PC-9 (cell line): ENCODE results near the gene SLC18A2. TPM values are rescaled to one million over a fixed set of nuclear protein-coding genes. Genes with fewer than 3 reads are reported as not detected.

Source experiments
- BruUV-seq: library from RNA; stranded (reverse); fragments of 400-500 nt; replicated peaks from 2 replicates; lab custom pipeline; 2021; lab: Mats Ljungman, UMichigan
- CTCF ChIA-PET: fragments of 300-600 bp; sonication (Branson Sonifier 250); formaldehyde crosslinking; loops from one replicate; lab custom pipeline; 2022; ENCODE audit warnings: antibody characterized with exemption; lab: Charles Lee
- POLR2A ChIA-PET: fragments of 300-600 bp; sonication (Branson Sonifier 250); formaldehyde crosslinking; loops from one replicate; lab custom pipeline; 2022; ENCODE audit warnings: antibody characterized with exemption; ENCODE audit not compliant: unreplicated experiment; lab: Charles Lee
- DNase-seq, 2 experiments: peaks; one replicate each; pipeline versions ENCODE4 v3.0.0 to v3.0.0-alpha.2; 2015 to 2022; ENCODE audit warnings: mixed read lengths in 1 of 2
- H2AFZ ChIP-seq: fragments of 200-600 bp; sonication (generic); 2 replicates; pipeline ENCODE4 v1.8.1; 2017; ENCODE audit warnings: antibody characterized with exemption
- H3F3A ChIP-seq: fragments of 200-600 bp; sonication (generic); 2 replicates; pipeline ENCODE4 v1.8.1; 2017; ENCODE audit warnings: antibody characterized with exemption, mild to moderate bottlenecking, low read depth; ENCODE audit not compliant: insufficient read depth
- H3K27ac ChIP-seq: fragments of 200-600 bp; sonication (generic); 2 replicates; pipeline ENCODE4 v1.6.1; 2016; ENCODE audit warnings: mixed run types
- H3K27me3 ChIP-seq: fragments of 200-600 bp; sonication (generic); 2 replicates; pipeline ENCODE4 v1.6.1; 2016; ENCODE audit warnings: low read depth, mixed run types; ENCODE audit not compliant: insufficient read depth
- H3K36me3 ChIP-seq: fragments of 200-600 bp; sonication (generic); 2 replicates; pipeline ENCODE4 v1.6.1; 2016; ENCODE audit warnings: low read depth, mixed run types
- H3K4me1 ChIP-seq: fragments of 200-600 bp; sonication (generic); replicated peaks from 2 replicates; pipeline ENCODE4 v1.6.1; 2016; ENCODE audit warnings: mixed run types; ENCODE audit not compliant: insufficient read depth
- H3K4me2 ChIP-seq: fragments of 200-600 bp; sonication (generic); 2 replicates; pipeline ENCODE4 v1.6.1; 2017; ENCODE audit warnings: mixed run types
- H3K4me3 ChIP-seq: fragments of 200-600 bp; sonication (generic); 2 replicates; pipeline ENCODE4 v1.6.1; 2016; ENCODE audit warnings: mixed run types
- H3K79me2 ChIP-seq: fragments of 200-600 bp; sonication (generic); 2 replicates; pipeline ENCODE4 v1.6.1; 2017; ENCODE audit warnings: low read depth, mixed run types
- H3K9me2 ChIP-seq: fragments of 200-600 bp; sonication (generic); 2 replicates; pipeline ENCODE4 v1.8.1; 2017; ENCODE audit warnings: mild to moderate bottlenecking; ENCODE audit not compliant: insufficient read depth
- H3K9me3 ChIP-seq: fragments of 200-600 bp; sonication (generic); 2 replicates; pipeline ENCODE4 v1.8.1; 2016; ENCODE audit warnings: low read depth; ENCODE audit not compliant: insufficient read depth
- H4K20me1 ChIP-seq: fragments of 200-600 bp; sonication (generic); 2 replicates; pipeline ENCODE4 v1.8.1; 2017; ENCODE audit not compliant: insufficient read depth
- CTCF ChIP-seq: fragments of 200-600 bp; sonication (generic); conservative IDR thresholded peaks from 2 replicates; pipeline ENCODE4 v1.6.1; 2017; ENCODE audit warnings: mixed run types, antibody characterized with exemption, mild to moderate bottlenecking, moderate library complexity
- EZH2 ChIP-seq: fragments of 200-600 bp; sonication (generic); IDR thresholded peaks from 2 replicates; pipeline ENCODE4 v1.8.0; 2017; ENCODE audit warnings: antibody characterized with exemption, low read depth
- intact Hi-C: fragments of 100-400 bp; cut with micrococcal nuclease; formaldehyde crosslinking; loops from one replicate; pipeline ENCODE4 v1.10.0; 2022; ENCODE audit not compliant: unreplicated experiment
- total RNA-seq: library from RNA; stranded (reverse); gene quantifications from 2 replicates; pipeline ENCODE4 v1.2.3, GENCODE V29; 2021

The SLC18A2 gene
- total RNA-seq, 1 experiment from 2014 or later: not detected

GRCh38 chr10:117316701-117317100 lies 75.8 kb downstream of the SLC18A2 start:
- Histone ChIP-seq H2AFZ (no peak overlapping the region), H3K9me2 (no peaks in the 10 kb centered on the region), H3K79me2 (peaks cover 9% of the 10 kb centered on the region; the same call in 1 of the 2 replicates), H3K27me3 (no peaks in the 10 kb centered on the region), H3K4me1 (no peaks in the 10 kb centered on the region), H3K9me3 (no peaks in the 10 kb centered on the region), H3K27ac (no peak overlapping the region), H3F3A (peaks cover 3% of the 10 kb centered on the region; the same call in 1 of the 2 replicates), H3K4me3 (no peak overlapping the region), H3K4me2 (no peak overlapping the region), H4K20me1 (peaks cover 28% of the 10 kb centered on the region), H3K36me3 (peaks cover 12% of the 10 kb centered on the region; the same call in 1 of the 2 replicates)
- CTCF ChIA-PET: interaction anchor here (0.6 kb wide), 1 partner anchor 101 kb away, joined by 4 read pairs; no protein-coding TSS in a partner anchor
- BruUV-seq: no TSS peak
- intact Hi-C loops: no loop called here
- POLR2A ChIA-PET: no interaction called here
- no peak for TF ChIP-seq CTCF
- no peak for TF ChIP-seq EZH2
- DNase-seq: no peak

- Histone ChIP-seq H3K4me2 (no peak overlapping the region), H3K79me2 (peaks cover 9% of the 10 kb centered on the region; the same call in 1 of the 2 replicates), H3K27ac (no peak overlapping the region), H3F3A (no peaks in the 10 kb centered on the region; the same call in 1 of the 2 replicates), H3K9me3 (no peaks in the 10 kb centered on the region), H3K9me2 (no peaks in the 10 kb centered on the region), H3K36me3 (peaks cover 2% of the 10 kb centered on the region; the same call in 1 of the 2 replicates), H3K4me3 (no peak overlapping the region), H3K27me3 (no peaks in the 10 kb centered on the region), H2AFZ (no peak overlapping the region), H3K4me1 (no peaks in the 10 kb centered on the region), H4K20me1 (peaks cover 28% of the 10 kb centered on the region)
- DNase-seq: no peak
- no TSS peak for BruUV-seq
- no peak for TF ChIP-seq EZH2
- peak; percentile 39; the same call in 1 of the 2 replicates for TF ChIP-seq CTCF
- CTCF ChIA-PET: interaction anchor here (0.5 to 1.6 kb wide), 3 partner anchors 69 to 1677 kb away, joined by 3 to 5 read pairs (median 4); no protein-coding TSS in a partner anchor
- intact Hi-C loops: no loop called here
- POLR2A ChIA-PET: interaction anchor here (0.5 kb wide), 1 partner anchor 20 kb away, joined by 4 read pairs; no protein-coding TSS in a partner anchor
Measured at GRCh38 chr10:117318909-117319308, 78.0 kb downstream of the SLC18A2 start.

- Histone ChIP-seq H3F3A (no peaks in the 10 kb centered on the region; the same call in 1 of the 2 replicates), H3K4me1 (no peaks in the 10 kb centered on the region), H3K27me3 (no peaks in the 10 kb centered on the region), H3K4me3 (no peak overlapping the region), H3K79me2 (peaks cover 9% of the 10 kb centered on the region), H3K9me3 (no peaks in the 10 kb centered on the region), H3K9me2 (no peaks in the 10 kb centered on the region), H4K20me1 (peaks cover 28% of the 10 kb centered on the region), H3K4me2 (no peak overlapping the region), H3K36me3 (no peaks in the 10 kb centered on the region), H3K27ac (no peak overlapping the region), H2AFZ (no peak overlapping the region)
- ChIA-PET CTCF (interaction anchor here (0.5 to 1.6 kb wide), 4 partner anchors 73 to 144 kb away, joined by 3 to 5 read pairs (median 3); no protein-coding TSS in a partner anchor), POLR2A (interaction anchor here (1.2 kb wide), 1 partner anchor 523 kb away, joined by 3 read pairs; no protein-coding TSS in a partner anchor)
- no TSS peak for BruUV-seq
- intact Hi-C loops: loop anchor here (1.0 kb wide), 1 partner anchor 103 kb away; no protein-coding TSS in a partner anchor
- TF ChIP-seq CTCF (peak; percentile 70), EZH2 (no peak)
- no peak for DNase-seq
Measured at GRCh38 chr10:117320050-117320665, 79.2 kb downstream of the SLC18A2 start.
